ENCODE measurements around the gene GADD45G. TPM values are rescaled to one million over a fixed set of nuclear protein-coding genes. Genes with fewer than 3 reads are reported as not detected.

The GADD45G gene
- total and polyA plus RNA-seq, 2 of the 8 experiments (the other 6 are each of a cell fraction or from before 2014, with no cell fraction given) = 7.0 to 11.4 TPM

GRCh38 chr9:89637787-89638186 is 33.0 kb downstream of the GADD45G start:
- DNase-seq (ENCODE audit: low read depth in 1 of 2, low spot score in 2 of 2) (no peak), FAIRE-seq (no peak)
- H2AK5ac ChIP-seq (ENCODE audit: low read depth, low read length) = no peak overlapping the region
- H3K56ac ChIP-seq (replicated peaks; ENCODE audit: insufficient read length, low read depth, low read length) = no peak overlapping the region
- no peak overlapping the region for H2AFZ ChIP-seq (ENCODE audit: low read length)
- no peak overlapping the region for H3K4ac ChIP-seq (replicated peaks; ENCODE audit: insufficient read length, low read depth, low read length)
- H2BK15ac ChIP-seq (ENCODE audit: low read length) = no peak overlapping the region
- H3K9me3 ChIP-seq (ENCODE audit: insufficient read depth in 2 of 2, low read depth in 1 of 2, low read length in 1 of 2) = no peaks in the 10 kb centered on the region
- peaks cover 0 to 5% (median 0%) of the 10 kb centered on the region in 4 experiments; a peak in 4 of 7 replicates for H3K4me1 ChIP-seq (replicated peaks in 1 of 4; ENCODE audit: control insufficient read depth in 3 of 4, insufficient read depth in 4 of 4, low read length in 3 of 4)
- H3K23me2 ChIP-seq (ENCODE audit: low read depth, low read length) = no peaks in the 10 kb centered on the region
- no peaks in the 10 kb centered on the region for H3K79me2 ChIP-seq (ENCODE audit: control insufficient read depth in 1 of 2, insufficient read depth in 2 of 2, low read length in 2 of 2)
- ChIA-PET POLR2A (ENCODE audit: partially characterized antibody) (interaction anchor here (1.2 to 2.9 kb wide), 2 partner anchors 17 to 33 kb away, joined by 3 to 10 read pairs; partner anchors contain the start of gene GADD45G), CTCF (ENCODE audit: partially characterized antibody) (interaction anchor here (0.6 to 2.7 kb wide), 5 partner anchors 8 to 106 kb away, joined by 3 to 11 read pairs (median 4); no protein-coding TSS in a partner anchor)
- H2BK12ac ChIP-seq (ENCODE audit: low read depth, low read length) = no peak overlapping the region
- H3K14ac ChIP-seq (ENCODE audit: insufficient read length) = no peak overlapping the region
- no peak overlapping the region for H4K8ac ChIP-seq (ENCODE audit: extremely low read depth, insufficient read depth, low read length)
- H4K20me1 ChIP-seq (replicated peaks in 1 of 2; ENCODE audit: control insufficient read depth in 1 of 2, insufficient read depth in 2 of 2, low read length in 2 of 2) = no peaks in the 10 kb centered on the region
- H3K23ac ChIP-seq (ENCODE audit: insufficient read length) = no peak overlapping the region
- no peak overlapping the region for H3K4me2 ChIP-seq (ENCODE audit: insufficient read depth in 1 of 2, low read depth in 2 of 2, low read length in 2 of 2)
- H2BK5ac ChIP-seq (ENCODE audit: low read depth, low read length) = no peak overlapping the region
- H3K18ac ChIP-seq (ENCODE audit: extremely low read depth, low read length) = no peak overlapping the region
- H2BK120ac ChIP-seq (replicated peaks; ENCODE audit: low read depth, low read length) = no peak overlapping the region
- no peaks in the 10 kb centered on the region for H3K27me3 ChIP-seq (replicated peaks in 1 of 4; ENCODE audit: control insufficient read depth in 3 of 4, extremely low read depth in 1 of 4, insufficient read depth in 3 of 4, low read length in 3 of 4)
- H4K5ac ChIP-seq (ENCODE audit: insufficient read length, low read depth, low read length) = no peak overlapping the region
- TF ChIP-seq POLR2AphosphoS5 (IDR thresholded peaks at IDR 0.05; ENCODE audit: low read depth, low read length) (no peak), POLR2A (IDR thresholded peaks at IDR 0.05; ENCODE audit: control extremely low read depth in 1 of 2, low read depth in 2 of 2, low read length in 2 of 2) (no peak), HDAC6 (IDR thresholded peaks at IDR 0.05; ENCODE audit: low read depth, low read length) (no peak), EZH2 (IDR thresholded peaks at IDR 0.05; ENCODE audit: low read depth, low read length, severe bottlenecking) (no peak), SIX5 (IDR thresholded peaks at IDR 0.05; ENCODE audit: low read depth, low read length) (no peak), TBP (IDR thresholded peaks at IDR 0.05; ENCODE audit: low read depth, low read length) (no peak), KDM4A (IDR thresholded peaks at IDR 0.05; ENCODE audit: low read depth, low read length, severe bottlenecking) (no peak), MAFK (IDR thresholded peaks at IDR 0.05; ENCODE audit: low read depth, low read length) (no peak), TCF12 (IDR thresholded peaks at IDR 0.05; ENCODE audit: low read depth, low read length) (no peak), ZNF274 (IDR thresholded peaks at IDR 0.05; ENCODE audit: borderline replicate concordance, extremely low read depth, low read length) (no peak), JUND (IDR thresholded peaks at IDR 0.05; ENCODE audit: low read length) (no peak), GABPA (IDR thresholded peaks at IDR 0.05; ENCODE audit: borderline replicate concordance, insufficient read depth, low read length) (no peak), FOSL1 (IDR thresholded peaks at IDR 0.05; ENCODE audit: insufficient read depth, low read depth, low read length) (no peak), ASH2L (IDR thresholded peaks at IDR 0.05; ENCODE audit: low read length) (no peak)
- no peaks in the 10 kb centered on the region for H3K79me1 ChIP-seq (ENCODE audit: low read depth, low read length)
- no peak overlapping the region for H2BK20ac ChIP-seq (ENCODE audit: low read length)
- WGBS, 2 experiments (ENCODE audit: extremely low coverage in 1 of 2, insufficient coverage in 1 of 2, insufficient read length in 1 of 2, insufficient replicate concordance in 2 of 2, low coverage in 1 of 2, low lambda C conversion rate in 2 of 2, missing lambda C conversion rate in 1 of 2) = 82% methylated on average over 6 of the region's 6 CpGs; no CpG with 5 or more reads in 1 of the 2 experiments
- no peak overlapping the region for H3K27ac ChIP-seq (ENCODE audit: low read depth, low read length)
- H3K9ac ChIP-seq (replicated peaks in 1 of 4; ENCODE audit: extremely low read depth in 1 of 4, low read depth in 3 of 4, low read length in 3 of 4) = no peak overlapping the region
- H3K4me3 ChIP-seq (ENCODE audit: extremely low read depth in 1 of 4, insufficient read depth in 2 of 4, low read depth in 3 of 4, low read length in 4 of 4) = no peak overlapping the region
- H3K36me3 ChIP-seq (ENCODE audit: control insufficient read depth in 2 of 4, insufficient read depth in 4 of 4, low read length in 3 of 4) = no peaks in the 10 kb centered on the region
- no peak overlapping the region for H4K91ac ChIP-seq (replicated peaks; ENCODE audit: insufficient read length, low read length)
